AG09309 (cell line): ENCODE data around the gene TRAM2.

Source experiments
- DNase-seq: peaks from one replicate; pipeline ENCODE4 v3.0.0-alpha.2; 2010; ENCODE audit warnings: low read depth
- H3K4me3 ChIP-seq: 2 replicates; pipeline ENCODE4 v1.5.1; 2011; ENCODE audit warnings: mild to moderate bottlenecking, low read depth, low read length, moderate library complexity; ENCODE audit not compliant: control insufficient read depth
- CTCF ChIP-seq: IDR thresholded peaks from 2 replicates; pipeline ENCODE4 v1.5.1; 2011; ENCODE audit warnings: mild to moderate bottlenecking, low read depth, low read length, inconsistent platforms; ENCODE audit not compliant: insufficient read depth, control insufficient read depth; ENCODE audit errors: missing control alignments

TRAM2 gene

GRCh38 chr6:52554684-52555280, 22.1 kb downstream of the TRAM2 start:
- TF ChIP-seq CTCF = no peak
- no peak for DNase-seq
- H3K4me3 ChIP-seq = no peak overlapping the region

- no peak overlapping the region for H3K4me3 ChIP-seq
- TF ChIP-seq CTCF = no peak
- DNase-seq = no peak
Measured at GRCh38 chr6:52553719-52554118, 23.1 kb downstream of the TRAM2 start.

GRCh38 chr6:52553158-52553557, 23.7 kb downstream of the TRAM2 start:
- DNase-seq = no peak
- no peak overlapping the region for H3K4me3 ChIP-seq
- no peak for TF ChIP-seq CTCF

- H3K4me3 ChIP-seq = no peak overlapping the region
Measured at GRCh38 chr6:52552278-52552643, 24.6 kb downstream of the TRAM2 start.

GRCh38 chr6:52551483-52552277, 25.2 kb downstream of the TRAM2 start:
- no peak for TF ChIP-seq CTCF
- H3K4me3 ChIP-seq = no peak overlapping the region
- DNase-seq = no peak

More at GRCh38 chr6:52552278-52552643, 24.6 kb downstream of the TRAM2 start:
- DNase-seq = no peak
- no peak for TF ChIP-seq CTCF

GRCh38 chr6:52550870-52551269, 26.0 kb downstream of the TRAM2 start:
- H3K4me3 ChIP-seq = no peak overlapping the region
- no peak for TF ChIP-seq CTCF
- no peak for DNase-seq
